ENCODE results near the gene CTPS1.

Gene CTPS1

GRCh38 chr1:40979241-40980067 lies at the start of gene CTPS1:
TSS of gene CTPS1 (plus strand) at chr1:40979696. CDS start at chr1:40983291, 3,595 bp downstream.
- DNase-seq (ENCODE audit: low read depth in 2 of 3, low spot score in 2 of 3), result peak; percentile 91 to 96 (median 93)

DNA sequence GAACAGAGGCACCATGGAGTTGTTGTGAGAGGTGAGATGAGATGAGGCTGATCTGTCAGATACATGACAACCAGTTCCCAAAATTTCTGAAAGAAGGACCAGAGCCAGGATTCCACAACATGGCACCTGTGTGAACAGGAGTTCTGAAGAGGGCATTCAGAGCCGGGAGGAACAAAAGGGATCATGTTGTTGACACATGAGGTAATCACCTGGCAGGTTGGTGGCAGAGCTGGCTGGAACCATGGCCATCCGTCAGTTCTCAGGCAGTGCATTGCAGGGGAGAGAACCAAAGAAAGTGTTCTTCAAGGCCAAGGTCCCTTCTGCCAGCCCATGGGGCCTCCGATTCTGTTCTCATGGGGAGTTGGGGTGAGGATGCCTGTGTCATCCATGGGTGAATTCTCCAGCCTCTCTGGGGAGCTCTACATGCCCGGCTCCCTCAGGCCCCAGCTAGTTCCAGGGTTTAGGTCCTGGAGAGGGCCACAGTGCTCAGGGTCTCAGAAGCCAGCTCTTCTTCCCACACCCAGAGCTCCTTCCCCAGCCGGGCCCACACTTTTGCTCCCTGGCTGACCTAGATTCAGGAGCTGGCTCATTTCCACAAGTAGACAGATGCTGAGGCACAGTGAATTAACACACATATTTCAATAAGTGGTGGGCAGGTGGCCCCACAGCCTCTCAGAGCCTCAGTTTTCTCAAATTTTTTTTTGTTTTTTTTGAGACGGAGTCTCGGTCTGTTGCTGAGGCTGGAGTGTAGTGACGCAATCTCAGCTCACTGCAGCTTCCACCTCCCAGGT lies 49.1 kb upstream of the CTPS1 start:
- DNase-seq (ENCODE audit: low read depth in 2 of 3, low spot score in 2 of 3), result no peak

GRCh38 chr1:40931601-40932000 lies 47.9 kb upstream of the CTPS1 start:
- DNase-seq (ENCODE audit: low read depth in 2 of 3, low spot score in 2 of 3), result no peak

- no peak for DNase-seq (ENCODE audit: low read depth in 2 of 3, low spot score in 2 of 3)
Observed at GRCh38 chr1:40932006-40932405, 47.5 kb upstream of the CTPS1 start.

GRCh38 chr1:40936931-40937339 lies 42.6 kb upstream of the CTPS1 start:
- DNase-seq (ENCODE audit: low read depth in 2 of 3, low spot score in 2 of 3), result no peak

GRCh38 chr1:40938393-40938792 lies 41.1 kb upstream of the CTPS1 start:
- no peak for DNase-seq (ENCODE audit: low read depth in 2 of 3, low spot score in 2 of 3)

DNA sequence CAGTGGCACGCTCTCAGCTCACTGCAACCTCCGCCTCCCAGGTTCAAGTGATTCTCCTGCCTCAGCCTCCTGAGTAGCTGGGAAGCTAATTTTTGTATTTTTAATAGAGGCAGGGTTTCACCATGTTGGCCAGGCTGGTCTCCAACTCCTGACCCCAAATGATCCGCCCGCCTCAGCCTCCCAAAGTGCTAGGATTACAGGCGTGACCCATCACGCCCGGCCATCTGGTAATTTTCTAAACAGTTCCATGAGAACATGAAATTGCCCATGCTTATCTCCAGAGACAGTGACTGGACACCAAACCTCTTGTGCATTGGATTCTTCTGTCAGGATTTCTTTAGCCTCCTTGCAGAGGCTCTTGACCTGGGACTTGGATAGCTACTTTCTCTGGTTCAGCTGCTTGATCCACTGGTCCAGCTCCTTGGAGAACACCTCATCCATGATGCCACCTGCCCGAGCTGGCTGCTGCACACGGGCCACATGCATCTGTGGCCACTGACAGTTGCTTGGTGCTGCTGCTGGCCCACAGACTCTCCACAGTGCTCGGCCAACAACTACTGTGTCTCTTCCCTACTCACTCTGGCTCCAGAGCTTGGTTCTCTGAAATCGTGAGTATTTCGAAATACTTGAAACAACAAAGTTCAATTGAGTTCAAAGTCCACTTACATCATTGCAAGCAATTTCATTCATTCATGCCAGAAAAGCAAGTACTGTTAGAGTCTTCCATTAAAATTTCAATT lies 40.0 kb upstream of the CTPS1 start:
- DNase-seq (ENCODE audit: low read depth in 2 of 3, low spot score in 2 of 3), result no peak

DNA sequence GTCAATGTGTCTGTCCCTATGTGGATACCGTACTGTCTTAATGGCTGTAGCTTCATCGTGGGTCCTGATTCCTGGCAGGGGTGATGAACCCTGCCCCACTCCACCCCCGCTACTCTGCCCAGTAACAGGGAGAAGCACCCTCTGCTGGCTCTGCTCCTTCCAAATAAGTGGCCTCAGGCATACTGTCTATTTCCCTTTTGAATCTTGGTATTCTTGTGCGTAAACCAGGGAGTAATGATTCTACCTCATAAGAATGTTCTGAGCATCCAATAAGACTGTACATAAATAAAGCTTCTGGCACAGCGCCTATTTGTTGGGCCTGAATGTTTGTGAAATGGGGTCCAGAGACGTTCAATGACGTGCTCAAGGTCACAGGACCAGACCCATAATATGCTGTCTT lies 35.2 kb upstream of the CTPS1 start:
- DNase-seq (ENCODE audit: low read depth in 2 of 3, low spot score in 2 of 3), result no peak

DNA sequence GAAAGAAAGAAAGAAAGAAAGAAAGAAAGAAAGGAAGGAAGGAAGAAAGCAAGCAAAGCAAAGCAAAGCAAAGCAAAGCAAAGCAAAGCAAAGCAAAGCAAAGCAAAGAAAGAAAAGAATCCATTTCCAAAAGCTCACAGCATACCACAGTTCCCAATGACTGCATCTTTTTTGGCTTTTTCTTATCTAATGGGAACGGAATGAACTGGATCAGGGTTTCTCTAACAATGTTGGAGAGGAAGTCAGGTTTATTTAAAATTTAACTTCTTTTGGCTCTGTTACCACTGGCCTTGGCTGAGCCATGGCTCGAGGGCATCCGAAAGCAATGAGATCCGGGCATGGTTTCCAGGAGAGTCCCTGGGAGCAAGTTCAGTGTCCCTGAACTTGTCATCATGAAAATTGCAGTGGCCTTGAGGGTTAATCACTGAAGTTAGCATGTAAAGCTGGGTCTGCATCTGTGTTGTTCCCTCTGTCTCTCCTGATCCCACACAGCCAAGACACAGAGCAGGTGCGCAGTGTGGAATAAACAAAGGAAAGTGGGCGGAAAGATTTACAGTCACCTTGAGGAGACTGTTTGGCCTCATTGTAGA lies 34.6 kb upstream of the CTPS1 start:
- no peak for DNase-seq (ENCODE audit: low read depth in 2 of 3, low spot score in 2 of 3)

DNA sequence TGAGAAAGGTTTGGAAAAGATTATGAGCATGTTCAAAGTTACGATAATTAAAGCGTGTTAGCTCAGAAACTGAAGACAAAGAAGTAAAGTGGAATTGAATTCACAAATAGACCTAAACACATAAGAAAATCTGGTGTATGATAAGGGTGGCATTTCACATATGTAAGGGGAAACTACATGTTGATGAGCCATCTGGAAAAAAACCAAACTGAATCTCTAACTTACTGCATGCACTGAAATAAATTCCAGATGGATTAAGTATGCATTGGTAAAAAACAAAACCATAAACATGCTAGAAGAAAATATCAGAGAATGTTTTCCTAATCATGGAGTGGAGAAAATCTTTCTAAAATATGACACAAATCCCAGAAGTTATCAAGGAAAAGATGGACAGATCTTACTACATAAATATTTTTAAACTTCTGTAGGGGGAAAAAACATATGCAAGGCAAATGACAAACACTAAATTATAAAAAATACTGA lies 34.0 kb upstream of the CTPS1 start:
- DNase-seq (ENCODE audit: low read depth in 2 of 3, low spot score in 2 of 3), result no peak

DNA sequence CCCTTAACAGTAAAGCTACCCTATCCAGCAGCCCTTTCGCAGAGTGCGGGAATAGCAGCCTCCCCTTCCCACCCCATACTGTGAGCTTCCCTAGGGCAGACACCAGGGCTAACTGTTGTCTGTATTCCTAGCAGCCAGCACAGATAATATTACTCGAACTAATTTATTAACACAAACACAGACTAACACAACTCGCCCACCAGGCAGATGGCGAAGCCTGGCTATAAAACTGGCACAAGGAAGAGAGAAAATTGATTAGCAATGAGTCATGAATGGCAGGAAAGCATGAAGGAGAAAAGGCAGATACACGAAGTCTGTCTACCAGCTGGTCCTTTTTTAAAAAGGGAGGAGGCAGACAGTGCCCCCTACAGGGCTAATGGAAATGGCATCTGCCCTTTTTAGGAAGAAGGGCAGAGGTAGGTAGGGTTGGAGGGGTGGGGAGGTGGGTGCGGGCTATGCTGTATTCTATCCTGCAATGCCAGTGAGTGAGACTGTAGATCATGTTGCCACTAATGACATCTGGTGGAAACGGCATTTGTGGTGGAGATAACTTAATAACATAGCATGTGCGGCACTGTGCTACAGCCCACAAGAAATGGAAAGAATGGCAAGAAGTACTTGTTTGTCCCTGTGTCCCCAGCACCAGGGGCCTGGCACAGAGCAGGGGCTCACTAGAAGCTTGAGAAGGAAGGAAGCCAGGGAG lies 30.6 kb upstream of the CTPS1 start:
- DNase-seq (ENCODE audit: low read depth in 2 of 3, low spot score in 2 of 3), result peak in 2 of 3 experiments; percentile 10 to 35

DNA sequence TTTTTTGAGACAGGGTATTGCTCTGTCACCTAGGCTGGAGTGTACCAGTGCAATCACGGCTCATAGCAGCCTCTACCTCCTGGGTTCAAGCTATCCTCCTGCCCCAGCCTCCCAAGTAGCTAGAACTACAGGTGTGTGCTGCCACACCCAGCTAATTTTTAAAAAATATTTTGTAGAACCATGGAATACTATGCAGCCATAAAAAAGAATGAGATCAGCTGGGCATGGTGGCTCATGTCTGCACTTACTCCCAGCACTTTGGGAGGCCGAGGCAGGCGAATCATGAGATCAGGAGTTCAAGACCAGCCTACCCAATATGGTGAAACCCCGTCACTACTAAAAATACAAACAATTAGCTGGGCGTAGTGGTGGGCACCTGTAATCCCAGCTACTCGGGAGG lies 29.9 kb upstream of the CTPS1 start:
- DNase-seq (ENCODE audit: low read depth in 2 of 3, low spot score in 2 of 3), result no peak

- DNase-seq (ENCODE audit: low read depth in 2 of 3, low spot score in 2 of 3), result peak; percentile 23 to 45 (median 45)
Observed at GRCh38 chr1:40951943-40952743, 27.4 kb upstream of the CTPS1 start.

- DNase-seq (ENCODE audit: low read depth in 2 of 3, low spot score in 2 of 3), result no peak
Observed at GRCh38 chr1:40952744-40953315, 26.7 kb upstream of the CTPS1 start.

- no peak for DNase-seq (ENCODE audit: low read depth in 2 of 3, low spot score in 2 of 3)
Observed at GRCh38 chr1:40954626-40955025, 24.9 kb upstream of the CTPS1 start.

- no peak for DNase-seq (ENCODE audit: low read depth in 2 of 3, low spot score in 2 of 3)
Observed at GRCh38 chr1:40955266-40955665, 24.2 kb upstream of the CTPS1 start.

DNA sequence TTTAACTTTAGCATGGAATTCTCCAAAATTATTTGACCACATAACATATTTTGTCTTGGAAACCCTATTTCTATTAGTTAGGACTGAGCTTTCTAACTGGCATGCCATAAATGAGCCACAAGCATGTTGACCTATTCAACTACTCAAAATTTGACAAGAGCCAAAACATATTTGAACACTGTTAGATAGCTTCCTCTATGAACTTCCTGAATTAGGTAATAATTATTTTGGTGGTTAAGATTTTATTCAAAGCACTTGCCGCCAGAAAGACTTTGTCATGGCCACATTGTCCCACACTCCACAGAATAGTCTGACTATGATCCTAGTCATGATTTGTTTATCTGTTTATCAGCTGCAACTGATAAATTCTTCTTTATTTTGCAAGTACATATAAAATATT lies 23.1 kb upstream of the CTPS1 start:
- DNase-seq (ENCODE audit: low read depth in 2 of 3, low spot score in 2 of 3), result no peak

DNA sequence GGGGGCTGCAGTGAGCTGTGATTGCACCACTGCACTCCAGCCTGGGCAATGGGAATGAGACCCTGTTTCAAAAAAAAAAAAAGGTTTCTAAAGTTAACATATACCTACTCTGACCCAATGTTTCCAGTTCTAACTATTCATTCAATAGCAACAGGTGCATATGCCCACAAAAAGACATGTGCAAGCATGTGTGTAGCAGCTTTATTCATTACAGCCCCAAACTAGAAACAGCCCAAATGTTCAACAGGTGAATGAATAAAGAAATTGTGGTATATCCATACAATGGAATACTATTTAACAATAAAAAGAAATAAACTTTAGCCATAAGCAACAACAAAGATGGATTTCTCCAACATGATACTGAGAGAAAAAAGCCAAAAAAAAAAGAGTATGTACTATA lies 21.3 kb upstream of the CTPS1 start:
- DNase-seq (ENCODE audit: low read depth in 2 of 3, low spot score in 2 of 3), result no peak

GRCh38 chr1:40965531-40965930 lies 14.0 kb upstream of the CTPS1 start:
- DNase-seq (ENCODE audit: low read depth in 2 of 3, low spot score in 2 of 3), result no peak

Data from activated CD8-positive, alpha-beta memory T cell treated with anti-CD3 and anti-CD28 coated beads for 48 hours (primary cell).